Measurements from ENCODE around the gene HOXA9.

Gene HOXA9

GRCh38 chr7:27178366-27178765 is 13.0 kb upstream of the HOXA9 start:
- H3K36me3 ChIP-seq (ENCODE audit: insufficient read depth, low read depth, low read length): no peaks in the 10 kb centered on the region
- H3K27me3 ChIP-seq (ENCODE audit: insufficient read depth, low read length): peaks cover 100% of the 10 kb centered on the region
- H3K27ac ChIP-seq (ENCODE audit: low read length): no peak overlapping the region
- no peak overlapping the region for H3K9ac ChIP-seq (ENCODE audit: low read depth, low read length)
- H3K4me3 ChIP-seq (ENCODE audit: low read length): no peak overlapping the region
- H3K9me3 ChIP-seq (ENCODE audit: insufficient read depth, low read depth, low read length): peaks cover 10% of the 10 kb centered on the region
- H3K4me1 ChIP-seq (ENCODE audit: insufficient read depth, low read length): no peaks in the 10 kb centered on the region

GRCh38 chr7:27177795-27178320 is 12.5 kb upstream of the HOXA9 start:
- Histone ChIP-seq H3K36me3 (ENCODE audit: insufficient read depth, low read depth, low read length) (no peaks in the 10 kb centered on the region), H3K4me1 (ENCODE audit: insufficient read depth, low read length) (no peaks in the 10 kb centered on the region), H3K9ac (ENCODE audit: low read depth, low read length) (no peak overlapping the region), H3K27me3 (ENCODE audit: insufficient read depth, low read length) (peaks cover 100% of the 10 kb centered on the region), H3K4me3 (ENCODE audit: low read length) (no peak overlapping the region), H3K27ac (ENCODE audit: low read length) (no peak overlapping the region), H3K9me3 (ENCODE audit: insufficient read depth, low read depth, low read length) (peaks cover 10% of the 10 kb centered on the region)

GRCh38 chr7:27176962-27177794 is 11.8 kb upstream of the HOXA9 start:
- H3K36me3 ChIP-seq (ENCODE audit: insufficient read depth, low read depth, low read length): no peaks in the 10 kb centered on the region
- peaks cover 15% of the 10 kb centered on the region for H3K9me3 ChIP-seq (ENCODE audit: insufficient read depth, low read depth, low read length)
- peaks cover 100% of the 10 kb centered on the region for H3K27me3 ChIP-seq (ENCODE audit: insufficient read depth, low read length)
- H3K4me3 ChIP-seq (ENCODE audit: low read length): no peak overlapping the region
- H3K9ac ChIP-seq (ENCODE audit: low read depth, low read length): no peak overlapping the region
- H3K27ac ChIP-seq (ENCODE audit: low read length): no peak overlapping the region
- no peaks in the 10 kb centered on the region for H3K4me1 ChIP-seq (ENCODE audit: insufficient read depth, low read length)

- H3K9ac ChIP-seq (ENCODE audit: low read depth, low read length): no peak overlapping the region
- H3K27me3 ChIP-seq (ENCODE audit: insufficient read depth, low read length): peaks cover 100% of the 10 kb centered on the region
- no peaks in the 10 kb centered on the region for H3K4me1 ChIP-seq (ENCODE audit: insufficient read depth, low read length)
Observed at GRCh38 chr7:27176524-27176845, 11.1 kb upstream of the HOXA9 start.

GRCh38 chr7:27175626-27176523 is 10.5 kb upstream of the HOXA9 start:
- Histone ChIP-seq H3K4me1 (ENCODE audit: insufficient read depth, low read length) (no peaks in the 10 kb centered on the region), H3K9ac (ENCODE audit: low read depth, low read length) (no peak overlapping the region), H3K4me3 (ENCODE audit: low read length) (no peak overlapping the region), H3K27me3 (ENCODE audit: insufficient read depth, low read length) (peaks cover 100% of the 10 kb centered on the region), H3K9me3 (ENCODE audit: insufficient read depth, low read depth, low read length) (peaks cover 16% of the 10 kb centered on the region), H3K36me3 (ENCODE audit: insufficient read depth, low read depth, low read length) (no peaks in the 10 kb centered on the region), H3K27ac (ENCODE audit: low read length) (no peak overlapping the region)

More at GRCh38 chr7:27176524-27176845, 11.1 kb upstream of the HOXA9 start:
- Histone ChIP-seq H3K27ac (ENCODE audit: low read length) (no peak overlapping the region), H3K9me3 (ENCODE audit: insufficient read depth, low read depth, low read length) (peaks cover 16% of the 10 kb centered on the region), H3K36me3 (ENCODE audit: insufficient read depth, low read depth, low read length) (no peaks in the 10 kb centered on the region), H3K4me3 (ENCODE audit: low read length) (no peak overlapping the region)

GRCh38 chr7:27174874-27175625 is 9.7 kb upstream of the HOXA9 start:
- H3K9me3 ChIP-seq (ENCODE audit: insufficient read depth, low read depth, low read length): peaks cover 16% of the 10 kb centered on the region
- H3K9ac ChIP-seq (ENCODE audit: low read depth, low read length): no peak overlapping the region
- H3K36me3 ChIP-seq (ENCODE audit: insufficient read depth, low read depth, low read length): no peaks in the 10 kb centered on the region
- peaks cover 100% of the 10 kb centered on the region for H3K27me3 ChIP-seq (ENCODE audit: insufficient read depth, low read length)
- H3K27ac ChIP-seq (ENCODE audit: low read length): no peak overlapping the region
- no peak overlapping the region for H3K4me3 ChIP-seq (ENCODE audit: low read length)
- H3K4me1 ChIP-seq (ENCODE audit: insufficient read depth, low read length): no peaks in the 10 kb centered on the region

GRCh38 chr7:27173956-27174873 is 8.9 kb upstream of the HOXA9 start, which contains the start of gene HOXA10:
HOXA10 (minus strand) TSS chr7:27174320; CDS start chr7:27174306, 14 bp downstream.
- peaks cover 16% of the 10 kb centered on the region for H3K9me3 ChIP-seq (ENCODE audit: insufficient read depth, low read depth, low read length)
- no peaks in the 10 kb centered on the region for H3K36me3 ChIP-seq (ENCODE audit: insufficient read depth, low read depth, low read length)
- H3K4me3 ChIP-seq (ENCODE audit: low read length): no peak within 1 kb of the TSS
- peaks cover 100% of the 10 kb centered on the region for H3K27me3 ChIP-seq (ENCODE audit: insufficient read depth, low read length)
- no peak within 1 kb of the TSS for H3K9ac ChIP-seq (ENCODE audit: low read depth, low read length)
- H3K27ac ChIP-seq (ENCODE audit: low read length): no peak within 1 kb of the TSS
- H3K4me1 ChIP-seq (ENCODE audit: insufficient read depth, low read length): no peaks in the 10 kb centered on the region

- H3K4me1 ChIP-seq (ENCODE audit: insufficient read depth, low read length): no peaks in the 10 kb centered on the region
- H3K9me3 ChIP-seq (ENCODE audit: insufficient read depth, low read depth, low read length): peaks cover 16% of the 10 kb centered on the region
- H3K27me3 ChIP-seq (ENCODE audit: insufficient read depth, low read length): peaks cover 100% of the 10 kb centered on the region
- no peaks in the 10 kb centered on the region for H3K36me3 ChIP-seq (ENCODE audit: insufficient read depth, low read depth, low read length)
- H3K9ac ChIP-seq (ENCODE audit: low read depth, low read length): no peak overlapping the region
- H3K27ac ChIP-seq (ENCODE audit: low read length): no peak overlapping the region
- no peak overlapping the region for H3K4me3 ChIP-seq (ENCODE audit: low read length)
Observed at GRCh38 chr7:27173511-27173955, 8.2 kb upstream of the HOXA9 start.

- peaks cover 18% of the 10 kb centered on the region for H3K9me3 ChIP-seq (ENCODE audit: insufficient read depth, low read depth, low read length)
- no peaks in the 10 kb centered on the region for H3K4me1 ChIP-seq (ENCODE audit: insufficient read depth, low read length)
- no peak overlapping the region for H3K9ac ChIP-seq (ENCODE audit: low read depth, low read length)
- no peak overlapping the region for H3K4me3 ChIP-seq (ENCODE audit: low read length)
- peaks cover 100% of the 10 kb centered on the region for H3K27me3 ChIP-seq (ENCODE audit: insufficient read depth, low read length)
- H3K27ac ChIP-seq (ENCODE audit: low read length): no peak overlapping the region
- H3K36me3 ChIP-seq (ENCODE audit: insufficient read depth, low read depth, low read length): no peaks in the 10 kb centered on the region
Observed at GRCh38 chr7:27172823-27173510, 7.6 kb upstream of the HOXA9 start.

- H3K27me3 ChIP-seq (ENCODE audit: insufficient read depth, low read length): peaks cover 100% of the 10 kb centered on the region
- H3K27ac ChIP-seq (ENCODE audit: low read length): no peak overlapping the region
- no peaks in the 10 kb centered on the region for H3K36me3 ChIP-seq (ENCODE audit: insufficient read depth, low read depth, low read length)
- no peak overlapping the region for H3K9ac ChIP-seq (ENCODE audit: low read depth, low read length)
- H3K4me1 ChIP-seq (ENCODE audit: insufficient read depth, low read length): no peaks in the 10 kb centered on the region
- no peak overlapping the region for H3K4me3 ChIP-seq (ENCODE audit: low read length)
- peaks cover 22% of the 10 kb centered on the region for H3K9me3 ChIP-seq (ENCODE audit: insufficient read depth, low read depth, low read length)
Observed at GRCh38 chr7:27172315-27172774, 7.0 kb upstream of the HOXA9 start.

Data from iPS-20b (cell line).